ENCODE data around the gene DLGAP4.

DNA sequence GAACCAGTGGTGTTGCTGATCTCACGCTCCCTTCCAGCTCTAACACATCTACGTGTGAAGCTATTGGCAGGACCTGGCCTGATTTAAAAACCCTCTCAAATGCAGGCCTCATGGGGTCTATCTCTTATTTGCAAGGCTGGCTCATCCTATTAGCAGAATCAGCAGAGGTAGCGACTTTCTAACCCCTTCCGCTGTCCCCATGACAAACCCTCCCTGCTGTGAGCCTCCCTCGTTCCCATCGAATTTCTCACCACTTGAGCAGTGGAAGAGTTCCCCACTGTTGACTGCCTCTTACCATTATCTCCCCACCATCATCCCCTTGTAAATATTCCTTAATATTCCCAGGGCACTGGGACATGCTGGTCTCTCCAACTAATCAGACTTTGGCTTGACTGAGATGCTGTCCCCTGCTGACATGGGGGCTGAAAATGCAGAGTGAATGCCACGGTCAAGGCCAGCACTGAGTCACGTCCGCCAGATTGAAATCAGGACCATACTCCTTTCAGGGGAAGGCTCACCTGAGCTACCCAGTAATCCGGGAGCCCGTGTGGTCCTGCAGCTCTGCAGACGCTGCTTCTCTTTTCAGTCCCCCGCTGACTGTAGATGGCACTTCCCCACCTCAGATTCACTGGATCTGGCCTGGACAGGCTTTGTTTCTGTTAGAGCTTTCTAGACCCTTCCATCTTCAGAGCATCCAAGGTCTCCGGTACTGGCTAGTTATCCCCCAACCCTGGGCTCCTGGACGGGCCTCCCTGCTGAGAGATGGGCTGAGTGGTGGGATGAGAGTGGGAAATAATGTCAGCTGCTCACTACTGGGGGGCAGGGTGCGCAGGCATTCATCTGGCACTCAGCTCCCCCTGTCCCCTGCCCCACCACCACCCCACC, 46.7 kb upstream of the DLGAP4 start:
- TF ChIP-seq, protein P1, sequence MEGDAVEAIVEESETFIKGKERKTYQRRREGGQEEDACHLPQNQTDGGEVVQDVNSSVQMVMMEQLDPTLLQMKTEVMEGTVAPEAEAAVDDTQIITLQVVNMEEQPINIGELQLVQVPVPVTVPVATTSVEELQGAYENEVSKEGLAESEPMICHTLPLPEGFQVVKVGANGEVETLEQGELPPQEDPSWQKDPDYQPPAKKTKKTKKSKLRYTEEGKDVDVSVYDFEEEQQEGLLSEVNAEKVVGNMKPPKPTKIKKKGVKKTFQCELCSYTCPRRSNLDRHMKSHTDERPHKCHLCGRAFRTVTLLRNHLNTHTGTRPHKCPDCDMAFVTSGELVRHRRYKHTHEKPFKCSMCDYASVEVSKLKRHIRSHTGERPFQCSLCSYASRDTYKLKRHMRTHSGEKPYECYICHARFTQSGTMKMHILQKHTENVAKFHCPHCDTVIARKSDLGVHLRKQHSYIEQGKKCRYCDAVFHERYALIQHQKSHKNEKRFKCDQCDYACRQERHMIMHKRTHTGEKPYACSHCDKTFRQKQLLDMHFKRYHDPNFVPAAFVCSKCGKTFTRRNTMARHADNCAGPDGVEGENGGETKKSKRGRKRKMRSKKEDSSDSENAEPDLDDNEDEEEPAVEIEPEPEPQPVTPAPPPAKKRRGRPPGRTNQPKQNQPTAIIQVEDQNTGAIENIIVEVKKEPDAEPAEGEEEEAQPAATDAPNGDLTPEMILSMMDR (conservative IDR thresholded peaks at IDR 0.05; ENCODE audit: low read depth, low read length): no peak
- TF ChIP-seq EZH2 (IDR thresholded peaks at IDR 0.05; ENCODE audit: borderline replicate concordance, low read depth, low read length, poor library complexity, severe bottlenecking): no peak

Data from A673 (cell line).